BLaER1 treated with 17β-estradiol and CSF1 and Interleukin-3, amounts not matched to agents 10 nM and 100 nM (cell line): ENCODE results near the gene PRKCB.

Experiments used
- H3K27ac ChIP-seq, 11 experiments: shearing (Covaris generic); formaldehyde crosslinking; 2 replicates each; pipeline ENCODE4 v1.8.1; 2022
- H3K27me3 ChIP-seq, 11 experiments: shearing (Covaris generic); formaldehyde crosslinking; 2 replicates each; pipeline ENCODE4 v1.8.1; 2022
- H3K36me3 ChIP-seq, 11 experiments: shearing (Covaris generic); formaldehyde crosslinking; 2 replicates each; pipeline ENCODE4 v1.8.1; 2022
- H3K4me1 ChIP-seq, 10 experiments: shearing (Covaris generic); formaldehyde crosslinking; 2 replicates each; pipeline ENCODE4 v1.8.1; 2022
- H3K4me2 ChIP-seq, 11 experiments: shearing (Covaris generic); formaldehyde crosslinking; 2 replicates each; pipeline ENCODE4 v1.8.1; 2022
- H3K4me3 ChIP-seq, 10 experiments: shearing (Covaris generic); formaldehyde crosslinking; 2 replicates each; pipeline ENCODE4 v1.8.1; 2022
- H3K9ac ChIP-seq, 11 experiments: shearing (Covaris generic); formaldehyde crosslinking; 2 replicates each; pipeline ENCODE4 v1.8.1; 2022
- H3K9me3 ChIP-seq, 11 experiments: shearing (Covaris generic); formaldehyde crosslinking; replicated peaks in 1 of 11; 2 replicates each; pipeline ENCODE4 v1.8.1; 2022
- H4K20me1 ChIP-seq, 11 experiments: shearing (Covaris generic); formaldehyde crosslinking; 2 replicates each; pipeline ENCODE4 v1.8.1; 2022
- Cebpa-rat ChIP-seq, 11 experiments: shearing (Covaris generic); IDR thresholded peaks; 2 replicates each; pipeline ENCODE4 v1.8.1; 2022

Gene PRKCB

DNA sequence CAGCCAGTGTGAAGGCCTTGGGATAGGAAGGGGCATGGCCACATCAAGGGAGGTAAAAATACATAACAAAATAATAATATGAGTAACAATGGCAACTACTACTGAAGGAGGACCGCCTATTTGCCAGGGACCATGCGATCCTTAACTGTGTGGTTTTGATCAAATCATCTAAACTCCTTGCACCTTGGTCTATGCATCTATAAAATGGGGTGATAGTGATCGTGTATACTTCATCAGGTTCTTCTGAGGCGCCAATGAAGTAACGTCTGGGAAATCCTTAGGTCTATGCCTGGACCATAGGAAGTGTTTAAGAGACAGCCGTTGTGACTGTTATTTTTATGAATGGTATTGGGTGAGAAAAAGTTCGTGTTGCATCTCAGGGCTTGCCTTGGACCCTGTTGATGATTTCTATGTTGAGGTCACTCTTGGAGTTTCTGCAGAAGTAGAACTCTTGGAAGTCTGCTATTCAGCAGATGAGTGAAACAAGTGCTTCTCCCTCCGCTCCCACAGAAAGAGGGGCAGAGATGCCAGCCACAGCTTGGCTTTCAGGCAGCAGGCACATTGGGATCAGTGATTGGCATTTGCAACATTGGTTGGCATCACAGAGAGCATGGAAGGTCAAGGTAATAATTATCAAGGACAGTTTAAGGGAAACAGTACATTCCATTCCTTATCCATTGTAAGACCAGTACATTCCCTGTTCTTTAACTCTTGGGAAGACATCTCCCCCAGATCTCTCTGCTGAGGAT lies 63.1 kb downstream of the PRKCB start:
- Histone ChIP-seq H3K4me3 (no peak overlapping the region), H3K9me3 (no peaks in the 10 kb centered on the region), H3K27ac (no peak overlapping the region), H3K9ac (no peak overlapping the region), H4K20me1 (peaks cover 0 to 73% (median 0%) of the 10 kb centered on the region in 11 experiments; a peak in 5 of 22 replicates), H3K4me2 (peak overlapping the region in 3 of 11 experiments; percentile 11 to 52 (median 40); a peak in 6 of 22 replicates), H3K36me3 (peaks cover 0 to 24% (median 0%) of the 10 kb centered on the region in 11 experiments; a peak in 6 of 22 replicates), H3K27me3 (no peaks in the 10 kb centered on the region), H3K4me1 (peaks cover 46 to 94% (median 60%) of the 10 kb centered on the region in 10 experiments)
- TF ChIP-seq Cebpa-rat (IDR thresholded peaks at IDR 0.05), result no peak

DNA sequence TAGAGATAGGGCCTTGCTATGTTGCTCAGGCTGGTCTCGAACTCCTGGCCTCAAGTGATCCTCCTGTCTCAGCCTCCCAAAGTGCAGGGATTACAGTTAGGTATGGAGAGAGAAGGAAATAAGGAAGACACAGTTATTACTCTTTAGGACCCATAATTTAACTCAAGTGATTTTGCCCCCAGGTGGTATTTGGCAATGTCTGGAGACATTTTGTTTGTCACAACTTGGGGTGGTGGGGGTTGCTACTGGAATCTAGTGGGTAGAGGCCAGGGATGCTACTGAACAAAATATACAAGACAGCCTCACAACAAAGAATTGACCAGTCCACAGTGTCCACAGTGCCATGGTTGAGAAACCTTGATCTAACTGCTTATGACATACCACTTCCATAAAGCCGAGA lies 64.1 kb downstream of the PRKCB start:
- Histone ChIP-seq H3K9me3 (no peaks in the 10 kb centered on the region), H4K20me1 (peaks cover 0 to 73% (median 0%) of the 10 kb centered on the region in 11 experiments; a peak in 6 of 22 replicates), H3K9ac (no peak overlapping the region), H3K27me3 (no peaks in the 10 kb centered on the region), H3K36me3 (peaks cover 0 to 16% (median 0%) of the 10 kb centered on the region in 11 experiments; a peak in 3 of 22 replicates), H3K4me3 (no peak overlapping the region), H3K4me2 (peak overlapping the region in 6 of 11 experiments; percentile 17 to 88 (median 77); a peak in 5 of 22 replicates), H3K27ac (0 out of 22 replicates have a peak overlapping the region, but pooled peaks of 2 of the 11 experiments have one; percentile 14 to 18), H3K4me1 (peaks cover 46 to 90% (median 62%) of the 10 kb centered on the region in 10 experiments)
- TF ChIP-seq Cebpa-rat (IDR thresholded peaks at IDR 0.05), result no peak

DNA sequence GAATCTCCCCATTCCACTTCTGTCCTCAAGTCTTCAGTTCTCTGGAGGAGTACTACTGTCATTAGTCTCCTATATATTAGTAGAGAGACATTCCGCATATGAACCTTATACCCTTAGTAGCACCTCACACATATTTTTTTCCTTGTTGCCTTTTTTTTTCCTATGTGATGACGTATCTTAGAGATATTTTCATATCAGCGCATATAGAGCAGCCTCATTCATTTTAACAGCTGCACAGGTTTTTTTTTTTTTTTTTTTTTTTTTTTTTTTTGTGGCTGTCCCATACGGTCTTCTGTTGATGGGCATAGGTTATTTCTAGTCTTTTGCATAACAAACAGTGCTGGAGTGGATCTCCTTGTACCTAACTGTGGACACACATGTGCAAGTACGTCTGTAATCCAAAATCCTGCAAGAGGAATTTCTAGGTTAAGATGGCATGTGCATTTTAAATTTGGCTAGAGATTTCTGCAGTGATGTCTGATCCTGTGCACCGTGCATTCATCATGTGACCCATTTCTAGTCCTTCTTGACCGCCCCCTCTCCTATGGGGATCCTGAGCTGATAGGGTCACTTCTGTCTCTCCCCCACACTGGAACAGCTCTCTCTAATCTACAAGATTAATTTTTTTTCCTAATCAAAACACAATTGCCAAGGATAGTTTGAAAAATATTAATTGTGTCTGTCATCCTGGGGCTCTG lies 64.8 kb downstream of the PRKCB start:
- Histone ChIP-seq H3K27me3 (no peaks in the 10 kb centered on the region), H3K9ac (peak overlapping the region in 6 of 11 experiments; percentile 6 to 39 (median 12); a peak in 4 of 22 replicates), H3K4me1 (peaks cover 46 to 90% (median 62%) of the 10 kb centered on the region in 10 experiments), H3K4me2 (peak overlapping the region; percentile 60 to 88 (median 75)), H4K20me1 (peaks cover 0 to 76% (median 0%) of the 10 kb centered on the region in 11 experiments; a peak in 6 of 22 replicates), H3K9me3 (no peaks in the 10 kb centered on the region), H3K36me3 (peaks cover 0 to 16% (median 0%) of the 10 kb centered on the region in 11 experiments; a peak in 3 of 22 replicates), H3K4me3 (peak overlapping the region in 4 of 10 experiments; percentile 23 to 39 (median 29); a peak in 2 of 20 replicates), H3K27ac (peak overlapping the region in 9 of 11 experiments; percentile 27 to 60 (median 49); a peak in 15 of 22 replicates)
- no peak for TF ChIP-seq Cebpa-rat (IDR thresholded peaks at IDR 0.05)

DNA sequence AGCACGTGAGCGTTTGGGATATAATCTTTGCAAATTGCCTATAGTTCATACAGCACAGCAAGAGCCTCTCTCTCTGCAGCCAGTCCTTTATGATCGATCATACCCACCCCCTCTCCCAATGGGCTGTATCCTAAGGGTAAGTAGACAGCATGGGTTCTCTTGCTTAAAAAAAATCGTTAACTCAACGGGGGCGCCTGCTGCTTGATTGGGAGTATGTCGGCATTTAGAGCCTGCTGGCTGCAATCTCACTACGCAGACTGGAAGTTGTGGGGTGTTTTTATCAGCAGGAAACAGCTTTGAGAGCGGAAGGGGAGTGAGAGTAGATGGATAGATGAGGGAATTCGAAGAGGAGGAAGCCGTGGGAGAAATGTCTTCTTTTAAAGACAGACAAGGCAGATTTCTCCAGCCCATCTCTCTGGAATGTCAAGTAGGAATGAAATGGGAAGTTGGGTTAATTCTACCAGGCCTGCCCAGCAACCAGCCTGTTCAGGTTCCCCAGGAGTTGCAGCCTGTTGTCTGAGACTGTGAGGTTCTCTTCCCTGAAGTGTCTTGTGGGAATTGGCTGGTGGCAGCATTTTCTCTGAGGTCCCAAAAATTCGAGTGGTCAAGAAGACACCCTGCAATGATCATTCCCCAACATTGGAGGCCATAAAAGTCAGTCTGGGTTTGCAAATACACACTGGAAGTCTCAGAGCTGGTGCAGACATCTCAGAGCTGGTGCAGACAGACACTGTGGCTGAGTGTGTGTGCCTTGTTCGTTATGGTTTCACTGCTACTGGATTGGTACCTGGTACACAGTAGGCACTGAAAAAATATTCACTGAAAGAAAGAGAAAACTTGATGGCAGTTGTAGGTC lies 65.6 kb downstream of the PRKCB start:
- Histone ChIP-seq H3K9ac (peak overlapping the region in 7 of 11 experiments; percentile 9 to 51 (median 13); a peak in 8 of 22 replicates), H3K4me3 (peak overlapping the region in 4 of 10 experiments; percentile 23 to 39 (median 29); a peak in 4 of 20 replicates), H3K27me3 (no peaks in the 10 kb centered on the region), H3K4me2 (peak overlapping the region; percentile 60 to 88 (median 75)), H3K4me1 (peaks cover 44 to 90% (median 59%) of the 10 kb centered on the region in 10 experiments), H3K27ac (peak overlapping the region in 10 of 11 experiments; percentile 8 to 60 (median 48); a peak in 18 of 22 replicates), H3K36me3 (peaks cover 0 to 14% (median 0%) of the 10 kb centered on the region in 11 experiments; a peak in 3 of 22 replicates), H3K9me3 (no peaks in the 10 kb centered on the region), H4K20me1 (peaks cover 0 to 82% (median 0%) of the 10 kb centered on the region in 11 experiments; a peak in 6 of 22 replicates)
- TF ChIP-seq Cebpa-rat (IDR thresholded peaks at IDR 0.05), result peak in 2 of 11 experiments; percentile 29 to 46; a peak in 1 of 22 replicates

DNA sequence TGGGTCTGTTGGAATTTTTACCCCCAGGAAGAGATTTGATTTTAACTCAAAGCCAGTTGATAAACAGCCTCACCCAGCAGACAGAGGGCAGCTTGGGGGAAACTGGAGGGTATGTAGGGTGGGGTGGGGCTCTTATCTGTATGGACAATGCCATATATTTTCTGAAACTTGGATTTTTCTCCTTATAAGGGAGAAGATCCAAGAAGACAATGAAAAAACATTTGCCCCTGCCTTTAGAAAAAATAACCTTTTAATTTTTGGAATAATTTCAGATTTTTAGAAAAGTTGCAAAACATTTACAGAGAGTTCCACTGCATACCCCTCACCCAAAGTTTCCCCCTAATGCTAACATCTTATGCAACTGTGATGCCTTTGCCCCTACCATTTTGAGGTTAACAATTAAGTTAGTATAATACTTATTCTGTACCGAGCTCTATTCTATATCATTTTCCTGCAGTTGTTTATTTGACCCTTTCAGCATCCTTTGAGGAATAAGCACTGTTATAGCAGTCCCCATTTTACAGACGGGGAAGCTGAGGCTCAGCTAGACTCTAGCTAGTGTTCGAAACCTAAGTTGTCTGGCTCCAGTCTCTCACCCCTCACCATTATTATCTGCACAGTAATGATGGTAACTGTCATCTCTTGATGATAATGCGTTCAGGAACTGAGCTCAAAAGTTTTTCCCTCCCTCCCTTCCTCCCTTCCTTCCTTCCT lies 66.4 kb downstream of the PRKCB start:
- peaks cover 0 to 12% (median 0%) of the 10 kb centered on the region in 11 experiments; a peak in 3 of 22 replicates for H3K36me3 ChIP-seq
- H3K9ac ChIP-seq, result peak overlapping the region in 3 of 11 experiments; percentile 11 to 51 (median 39); a peak in 3 of 22 replicates
- H3K27me3 ChIP-seq, result no peaks in the 10 kb centered on the region
- H3K4me3 ChIP-seq, result no peak overlapping the region
- no peak for TF ChIP-seq Cebpa-rat (IDR thresholded peaks at IDR 0.05)
- H3K4me2 ChIP-seq, result peak overlapping the region; percentile 60 to 88 (median 75)
- H4K20me1 ChIP-seq, result peaks cover 0 to 84% (median 0%) of the 10 kb centered on the region in 11 experiments; a peak in 8 of 22 replicates
- no peaks in the 10 kb centered on the region for H3K9me3 ChIP-seq
- peak overlapping the region in 9 of 11 experiments; percentile 8 to 60 (median 49); a peak in 12 of 22 replicates for H3K27ac ChIP-seq
- H3K4me1 ChIP-seq, result peaks cover 36 to 90% (median 54%) of the 10 kb centered on the region in 10 experiments

DNA sequence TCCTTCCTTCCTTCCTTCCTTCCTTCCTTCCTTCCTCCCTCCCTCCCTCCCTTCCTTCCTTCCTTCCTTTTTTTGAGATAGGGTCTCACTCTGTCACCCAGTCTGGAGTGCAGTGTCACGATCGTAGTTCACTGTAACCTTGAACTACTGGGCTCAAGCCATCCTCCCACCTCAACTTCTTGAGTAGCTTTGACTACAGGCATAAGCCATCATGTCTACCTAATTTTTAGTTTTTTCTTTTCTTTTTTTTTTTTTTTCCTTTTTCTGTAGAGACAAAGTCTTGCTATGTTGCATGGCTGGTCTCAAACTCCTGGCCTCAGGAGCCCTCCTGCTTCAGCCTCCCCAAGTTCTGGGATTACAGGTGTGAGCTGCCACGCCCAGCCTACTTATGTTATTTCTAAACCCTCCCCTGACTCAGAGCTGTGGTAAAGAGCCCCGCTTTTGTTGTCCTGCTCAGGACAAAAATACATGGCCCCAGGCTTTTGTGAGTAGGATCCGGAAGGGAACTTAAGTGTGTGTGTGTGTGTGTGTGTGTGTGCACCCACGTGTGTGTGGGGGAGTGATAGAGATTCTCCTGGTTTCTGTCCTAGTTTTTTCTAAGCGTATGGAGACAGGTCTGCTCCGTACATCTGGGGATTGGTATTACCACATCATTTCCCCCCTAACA lies 67.1 kb downstream of the PRKCB start:
- Histone ChIP-seq H3K4me2 (peak overlapping the region; percentile 38 to 65 (median 52)), H3K9ac (peak overlapping the region in 1 of 11 experiments; percentile 23; a peak in 2 of 22 replicates), H3K36me3 (peaks cover 0 to 9% (median 0%) of the 10 kb centered on the region in 11 experiments; a peak in 3 of 22 replicates), H3K4me3 (no peak overlapping the region), H4K20me1 (peaks cover 0 to 88% (median 0%) of the 10 kb centered on the region in 11 experiments; a peak in 8 of 22 replicates), H3K27me3 (no peaks in the 10 kb centered on the region), H3K4me1 (peaks cover 30 to 92% (median 51%) of the 10 kb centered on the region in 10 experiments), H3K9me3 (no peaks in the 10 kb centered on the region), H3K27ac (peak overlapping the region in 8 of 11 experiments; percentile 7 to 36 (median 25); a peak in 11 of 22 replicates)
- TF ChIP-seq Cebpa-rat (IDR thresholded peaks at IDR 0.05), result no peak

DNA sequence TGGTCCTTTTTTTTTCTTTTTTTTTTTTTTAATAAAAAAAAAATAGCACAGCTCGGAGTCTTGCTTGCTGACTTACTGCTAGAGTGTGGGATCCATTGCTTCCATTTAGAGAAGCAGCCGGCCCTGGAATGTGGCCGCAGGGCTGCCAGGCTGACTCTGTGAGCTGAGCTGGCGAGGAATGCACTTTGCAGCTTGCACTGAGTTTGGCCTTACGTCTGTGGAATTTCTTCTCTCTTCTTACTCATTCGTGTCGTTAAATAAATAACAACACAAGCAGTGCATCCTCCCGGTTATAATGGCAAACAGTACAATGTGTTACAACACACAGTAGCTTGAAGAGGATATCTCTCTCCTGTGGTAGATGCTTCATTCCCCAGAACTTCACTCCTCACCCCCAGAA lies 69.2 kb downstream of the PRKCB start:
- Histone ChIP-seq H3K9me3 (no peaks in the 10 kb centered on the region), H3K27ac (no peak overlapping the region), H3K9ac (no peak overlapping the region), H3K36me3 (peaks cover 0 to 6% (median 0%) of the 10 kb centered on the region in 11 experiments; a peak in 1 of 22 replicates), H3K4me1 (peaks cover 30 to 83% (median 45%) of the 10 kb centered on the region in 10 experiments), H3K27me3 (no peaks in the 10 kb centered on the region), H4K20me1 (peaks cover 0 to 93% (median 10%) of the 10 kb centered on the region in 11 experiments; a peak in 8 of 22 replicates), H3K4me2 (no peak overlapping the region), H3K4me3 (no peak overlapping the region)
- no peak for TF ChIP-seq Cebpa-rat (IDR thresholded peaks at IDR 0.05)
